ENCODE measurements around the gene ZNHIT3.
"Not testable (repeated sequence)": the region's sequence is repeated elsewhere in the genome, so short reads cannot be mapped to it uniquely, and the experiment has no call there.

Gene ZNHIT3

DNA sequence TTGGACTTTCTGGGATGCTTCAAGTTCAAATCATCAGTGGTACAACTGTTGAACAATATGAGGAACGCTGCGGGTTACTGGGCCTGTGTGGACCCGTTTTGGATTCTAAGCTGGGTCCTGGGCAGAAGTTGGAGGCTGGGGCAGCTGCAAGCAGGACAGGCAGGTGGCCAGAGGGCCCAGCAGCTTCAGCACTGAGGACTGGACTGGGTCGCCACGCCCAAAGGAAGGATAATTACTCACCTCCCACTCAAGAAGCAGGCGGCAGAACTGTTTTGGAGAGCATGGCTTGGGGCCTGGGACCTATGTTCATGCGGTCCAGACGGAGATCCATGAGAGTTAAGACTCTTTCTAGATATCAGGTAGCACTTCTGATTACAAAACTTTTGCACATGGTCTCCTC, 1.5 kb upstream of the ZNHIT3 start:
- DNase-seq: no peak

DNA sequence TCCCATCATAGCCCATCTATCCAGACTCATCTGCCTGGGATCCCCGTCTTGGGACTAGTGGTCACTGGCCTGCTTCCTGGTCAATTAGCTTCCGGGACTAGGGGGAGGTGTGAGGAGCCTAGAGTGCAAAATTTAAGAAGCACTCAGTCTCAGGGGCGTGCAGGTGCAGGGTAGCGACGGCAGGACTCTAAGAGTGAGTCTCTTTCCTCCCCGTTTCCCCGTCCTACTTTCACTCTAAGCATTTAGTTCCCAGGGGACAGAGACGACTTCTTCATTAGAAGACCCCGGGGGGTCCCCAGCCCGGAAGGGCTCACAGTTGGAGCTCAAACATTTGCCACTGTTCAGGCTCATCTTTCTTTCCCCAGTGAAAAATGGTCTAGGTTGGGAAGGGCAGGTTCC, 677 bp upstream of the ZNHIT3 start:
- no peak for DNase-seq

DNA sequence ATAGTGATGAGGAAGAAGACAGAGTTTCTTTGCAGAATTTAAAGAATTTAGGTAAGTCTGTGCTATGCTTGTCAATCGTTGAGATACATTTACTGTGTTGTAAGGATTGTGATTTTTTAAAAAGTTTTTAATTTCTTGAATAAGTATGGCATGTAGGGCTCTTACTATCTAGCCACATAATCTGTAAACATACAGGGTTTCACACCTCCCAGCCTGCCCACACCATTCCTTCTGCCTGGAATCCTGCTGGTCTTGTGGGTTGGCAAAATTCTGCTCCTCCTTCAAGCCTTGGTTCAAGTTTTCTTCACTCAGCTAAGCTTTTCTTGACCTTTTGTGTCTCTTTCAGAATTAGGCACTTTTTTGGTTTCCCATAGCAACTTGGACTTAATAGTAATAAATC, 7.5 kb downstream of the ZNHIT3 start:
- DNase-seq: no peak

DNA sequence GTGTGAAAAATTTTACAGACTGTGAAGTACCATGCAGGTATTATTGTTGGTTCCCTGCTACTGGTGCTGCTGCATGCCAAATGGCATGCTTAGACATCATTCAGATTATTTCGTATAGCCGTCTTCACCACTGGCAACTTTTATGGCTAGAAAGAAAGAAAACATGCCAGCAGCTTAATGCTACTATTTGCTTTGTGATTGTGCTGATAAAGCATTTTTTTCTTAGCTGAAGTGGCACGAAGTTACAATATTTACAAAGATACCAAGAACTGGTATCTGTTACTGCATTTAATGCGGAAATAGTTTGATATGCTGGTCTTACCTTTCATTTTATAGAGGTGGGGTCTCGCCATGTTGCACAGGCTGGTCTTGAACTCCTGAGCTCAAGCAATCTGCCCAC, 8.2 kb downstream of the ZNHIT3 start:
- no peak for DNase-seq

DNA sequence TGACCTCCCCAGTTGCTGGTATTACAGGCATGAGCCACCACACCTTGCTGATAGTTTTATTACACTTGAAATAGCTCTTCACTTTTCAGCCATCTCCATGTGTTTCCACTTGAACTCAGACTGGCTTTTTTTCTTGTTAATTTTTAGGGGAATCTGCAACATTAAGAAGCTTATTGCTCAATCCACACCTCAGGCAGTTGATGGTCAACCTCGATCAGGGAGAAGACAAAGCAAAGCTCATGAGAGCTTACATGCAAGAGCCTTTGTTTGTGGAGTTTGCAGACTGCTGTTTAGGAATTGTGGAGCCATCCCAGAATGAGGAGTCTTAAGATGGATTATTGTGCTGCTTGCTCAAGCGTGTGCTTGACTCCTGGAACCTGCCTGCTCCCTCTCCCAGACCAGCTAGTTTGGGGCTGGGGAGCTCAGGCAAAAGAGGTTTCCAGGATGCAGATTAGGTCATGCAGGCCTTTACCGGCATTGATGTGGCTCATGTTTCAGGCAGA, 8.6 kb downstream of the ZNHIT3 start:
- DNase-seq: no peak

DNA sequence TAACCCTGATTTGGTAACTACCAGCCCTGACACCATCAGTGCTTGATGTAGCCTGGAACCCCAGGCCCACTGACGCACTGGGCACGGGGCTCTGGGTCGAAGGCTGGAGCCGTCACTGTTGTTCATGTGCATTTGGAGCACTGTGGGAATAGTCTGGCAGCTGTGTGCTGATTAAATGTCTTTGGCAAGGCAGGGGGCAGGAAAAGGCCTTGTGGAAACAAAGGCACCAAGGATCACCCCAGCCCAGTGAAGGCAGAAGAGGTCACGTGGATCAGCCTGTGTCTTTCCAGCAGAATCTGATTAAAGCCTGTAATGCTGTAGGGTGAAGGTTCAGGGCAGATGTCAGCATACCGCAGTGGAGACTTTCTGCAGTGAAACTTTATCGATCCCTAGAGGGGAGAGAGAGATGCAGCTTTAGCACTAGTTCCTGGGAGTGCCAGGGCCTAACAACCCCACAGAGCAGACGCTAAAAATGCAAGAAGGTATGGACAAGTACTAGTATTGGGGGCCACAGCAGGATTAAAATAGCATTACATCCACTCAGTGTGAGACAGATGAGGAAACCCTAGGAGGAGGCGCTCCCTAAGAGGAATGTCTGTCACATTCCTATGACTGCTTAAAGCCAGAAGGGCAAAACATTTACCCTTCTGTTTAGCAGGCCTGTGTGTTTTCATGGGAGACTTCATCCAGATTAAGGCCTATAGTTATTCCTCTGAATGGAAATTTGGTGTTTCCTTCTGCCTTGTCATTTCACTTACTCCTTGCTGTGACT, 9.7 kb downstream of the ZNHIT3 start:
- no peak for DNase-seq

DNA sequence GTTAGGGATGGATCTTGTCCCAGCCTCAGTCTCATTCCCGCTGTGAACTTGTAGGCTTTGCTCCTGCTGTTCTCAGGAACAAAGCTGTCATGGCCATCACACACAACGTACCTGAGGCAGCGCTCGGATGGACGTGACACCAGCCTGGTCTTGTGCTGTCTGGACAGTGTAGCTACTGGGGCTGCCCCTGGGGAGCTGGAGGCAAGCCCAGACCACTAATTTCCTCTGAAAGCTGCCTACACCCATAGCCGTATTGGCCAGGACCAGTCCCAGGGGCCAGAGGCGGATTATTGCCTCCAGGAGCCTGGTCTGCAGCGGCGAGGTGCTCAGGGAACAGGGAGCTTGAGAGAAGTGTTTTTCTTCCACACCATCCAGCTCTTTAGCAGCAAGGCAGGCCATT, 11.7 kb downstream of the ZNHIT3 start:
- no peak for DNase-seq

DNA sequence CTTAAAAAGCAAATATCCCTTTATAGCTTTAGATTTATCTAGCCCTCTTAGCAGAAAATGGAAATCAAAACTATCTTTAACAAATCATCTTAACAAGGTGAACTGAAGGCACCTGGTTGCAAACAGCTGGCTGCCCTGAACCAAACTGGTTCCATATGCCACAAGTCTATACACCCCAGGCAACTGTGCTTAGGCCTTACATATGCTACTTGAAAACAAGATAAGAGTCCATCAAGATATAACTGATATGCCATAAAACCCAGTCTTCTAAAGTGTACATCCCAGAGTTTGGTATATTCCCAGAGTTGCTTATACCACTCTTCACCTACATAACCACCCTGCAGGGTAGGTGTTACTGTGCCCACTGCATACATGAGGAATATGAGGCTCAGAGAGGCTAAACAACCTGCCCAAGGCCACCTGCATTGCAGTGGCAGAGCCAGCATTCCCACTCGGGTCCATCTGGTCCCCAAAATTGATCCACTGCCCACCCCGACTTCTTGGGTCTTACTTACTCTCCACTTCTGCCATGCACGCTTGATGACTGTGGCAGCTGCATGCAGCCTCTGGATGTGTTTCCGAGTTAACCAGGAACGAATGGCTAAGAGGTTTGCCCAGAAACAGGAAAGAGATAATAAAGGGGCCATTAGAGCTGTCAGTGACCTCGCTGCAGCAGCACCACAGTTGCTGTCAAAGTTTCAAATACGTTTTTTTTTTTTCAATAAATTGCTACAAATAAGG, 12.2 kb downstream of the ZNHIT3 start:
- DNase-seq: no peak

DNA sequence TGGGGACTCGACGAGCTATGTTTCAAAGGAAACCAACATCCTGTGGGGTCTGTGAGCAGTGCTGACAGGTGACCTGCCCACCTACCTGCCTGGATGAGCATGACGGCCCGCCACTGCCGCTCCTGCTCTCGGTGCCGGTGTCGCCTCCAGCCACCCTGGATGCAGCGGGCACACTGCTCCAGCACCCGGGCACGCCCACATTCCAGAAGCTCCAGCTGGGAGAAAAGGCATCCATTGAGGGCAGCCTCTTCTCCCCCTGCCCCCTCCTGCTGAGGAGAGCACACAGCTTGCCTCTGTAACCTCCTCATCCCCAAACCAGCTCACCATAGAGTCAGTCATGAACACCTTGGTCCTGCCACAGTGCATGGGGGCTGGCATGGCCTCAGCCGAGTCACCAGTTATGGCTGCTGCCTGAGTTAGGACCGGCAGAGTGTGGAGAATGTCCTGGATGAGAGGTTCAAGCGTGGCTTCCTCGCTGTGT, 14.3 kb downstream of the ZNHIT3 start:
- no peak for DNase-seq

DNA sequence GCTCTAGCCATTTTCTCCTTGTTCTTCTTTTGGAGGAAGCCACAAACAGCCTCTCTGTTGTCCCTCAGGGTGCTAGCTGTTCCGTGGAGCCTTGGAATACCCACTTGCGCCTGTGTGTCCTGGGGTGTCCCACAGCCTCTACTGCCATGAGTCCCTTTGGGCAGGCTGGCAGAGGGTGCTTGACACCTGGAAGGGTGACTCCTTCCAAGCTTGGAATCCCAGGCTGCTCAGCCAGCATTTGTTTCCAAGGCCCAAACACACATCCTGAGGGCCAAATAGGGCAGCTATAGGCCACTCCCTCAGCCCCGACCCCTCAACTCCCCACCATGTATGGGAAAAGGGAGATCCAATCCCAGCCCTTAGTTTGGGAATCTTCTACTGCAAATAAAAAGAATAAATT, 14.9 kb downstream of the ZNHIT3 start:
- no peak for DNase-seq

DNA sequence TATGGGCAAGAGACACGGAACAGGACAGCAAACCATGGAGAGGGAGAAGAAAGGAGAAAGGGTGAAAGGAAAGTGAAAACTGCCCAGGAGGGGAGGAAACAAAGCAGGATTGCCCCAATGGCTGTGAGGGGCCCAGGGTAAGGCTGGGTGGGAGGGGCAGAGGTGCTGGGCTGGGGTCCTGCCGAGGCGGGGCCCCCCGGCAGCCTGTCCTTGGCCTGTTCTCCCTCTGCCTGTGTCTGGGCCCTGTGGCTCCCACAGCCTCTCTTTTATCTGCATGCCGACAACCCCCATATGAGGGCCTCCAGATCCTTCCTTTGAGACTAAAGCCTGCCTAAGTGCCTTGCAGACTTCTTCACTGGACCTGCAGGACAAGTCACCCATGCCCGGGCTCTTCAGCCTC, 15.5 kb downstream of the ZNHIT3 start:
- no peak for DNase-seq

DNA sequence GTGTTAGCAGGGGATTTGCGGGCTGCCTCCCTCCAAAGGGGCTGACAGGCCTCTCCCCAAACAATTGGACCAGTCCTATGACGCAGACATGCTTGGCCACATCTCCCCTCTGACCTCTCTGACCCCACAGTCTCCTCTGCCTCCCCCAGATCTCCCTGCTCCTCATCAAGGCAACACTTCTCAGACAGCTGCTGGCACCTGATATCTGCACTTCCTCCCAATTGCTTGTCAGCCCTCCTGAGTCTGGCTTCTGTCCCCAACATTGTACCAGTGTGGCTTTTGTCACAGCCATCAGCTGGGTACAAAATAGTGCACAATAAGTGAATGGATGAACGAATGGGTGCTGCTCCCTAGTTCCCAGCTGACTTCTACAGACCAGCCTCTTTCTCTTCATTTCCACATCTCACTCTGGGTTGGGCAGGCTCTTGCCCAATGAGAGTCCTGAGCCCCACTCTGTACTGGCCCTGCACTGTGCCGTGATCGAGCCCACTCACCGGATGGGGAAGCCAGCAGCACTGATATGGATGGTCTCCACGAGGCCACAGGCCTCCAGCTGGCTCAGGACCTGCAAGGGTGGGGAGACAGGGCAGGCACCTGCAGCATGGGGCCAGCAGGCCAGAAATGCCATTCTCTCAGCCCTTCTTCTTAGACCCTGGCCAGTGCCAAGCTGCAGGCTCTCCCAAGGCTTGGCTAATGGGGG, 17.1 kb downstream of the ZNHIT3 start:
- DNase-seq: no peak

DNA sequence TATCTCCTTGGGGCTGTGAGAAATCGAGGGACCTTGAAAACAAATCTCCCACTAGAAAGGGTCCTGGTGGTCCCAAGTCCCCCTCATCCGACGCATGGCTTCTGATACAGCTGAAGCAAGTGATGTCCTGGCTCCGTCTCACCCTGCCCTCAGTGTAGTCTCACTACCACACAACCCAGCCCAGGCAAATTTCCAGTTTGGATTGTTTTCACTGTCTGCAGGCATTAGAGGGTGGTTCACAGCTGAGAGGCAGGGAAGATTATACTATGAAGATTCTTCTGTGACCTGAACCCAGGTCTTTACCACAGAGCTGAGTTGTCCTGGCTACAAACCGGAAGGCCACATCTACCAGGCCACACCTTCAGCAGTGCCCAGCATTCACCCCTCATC, 17.7 kb downstream of the ZNHIT3 start:
- DNase-seq: no peak

DNA sequence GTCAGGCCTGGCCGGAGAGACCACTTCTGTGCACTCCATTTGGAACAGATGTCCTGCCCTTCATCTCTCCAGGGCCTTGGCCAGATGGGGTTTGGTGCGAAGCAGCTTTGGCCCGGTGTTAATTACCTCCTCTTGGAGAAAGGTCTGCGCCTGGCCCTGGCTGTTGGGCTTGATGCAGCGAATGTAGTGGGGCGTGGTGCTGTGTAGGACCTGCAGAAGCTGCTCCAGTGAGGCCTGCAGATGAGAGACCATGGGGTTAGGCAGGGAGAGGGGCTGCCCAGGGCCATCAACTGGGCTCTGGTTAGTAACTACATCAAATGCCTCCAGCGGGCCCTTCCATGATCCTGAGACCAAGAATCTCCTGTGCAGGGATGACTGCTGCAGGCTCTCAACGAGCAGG, 18.7 kb downstream of the ZNHIT3 start:
- no peak for DNase-seq

DNA sequence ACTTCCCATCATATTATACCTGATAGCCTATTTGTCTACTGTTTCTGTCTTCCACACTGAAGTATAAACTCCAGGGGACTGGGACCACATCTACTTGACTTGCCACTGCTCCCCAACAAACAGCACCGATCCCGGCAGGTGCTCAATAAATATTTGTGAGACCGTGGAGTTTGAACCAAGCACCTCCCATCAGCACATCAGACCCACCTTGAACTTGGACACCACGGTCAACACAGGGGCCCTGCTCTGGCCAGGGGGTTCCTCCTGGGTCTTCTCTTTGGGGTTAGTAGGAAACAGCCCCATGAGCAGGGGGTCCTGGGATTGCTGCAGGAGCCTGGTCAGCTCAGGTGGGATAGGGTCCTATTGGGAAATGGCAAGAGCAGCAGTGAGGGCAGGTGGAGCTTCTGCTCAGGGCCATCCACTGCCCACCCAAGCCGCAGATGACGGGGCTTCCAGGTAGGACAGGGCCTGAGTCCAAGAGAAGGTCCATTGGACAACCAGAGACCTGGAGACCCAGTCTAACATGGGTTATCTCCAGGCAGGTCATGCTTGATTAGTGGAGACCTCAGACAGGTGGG, 19.9 kb downstream of the ZNHIT3 start:
- DNase-seq: no peak

DNA sequence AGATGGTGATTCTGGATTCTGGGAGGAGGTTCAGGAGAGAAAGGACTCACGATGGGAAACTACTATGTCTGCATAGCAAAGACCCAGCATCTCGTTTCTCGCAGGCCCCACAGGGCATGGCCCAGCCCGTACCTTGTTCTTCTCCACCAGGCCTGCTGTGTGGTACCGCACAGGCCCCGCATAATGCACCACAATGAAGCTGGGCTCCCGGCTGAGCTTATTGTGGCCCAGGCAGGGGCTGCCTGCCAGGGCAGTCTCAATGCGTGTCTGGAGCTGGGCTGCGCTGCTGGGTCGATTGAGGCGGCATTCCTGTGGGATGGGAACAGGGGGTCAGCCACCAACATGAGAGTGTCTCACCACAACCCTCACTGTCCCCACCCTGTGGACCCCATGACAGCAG, 20.4 kb downstream of the ZNHIT3 start:
- no peak for DNase-seq

DNA sequence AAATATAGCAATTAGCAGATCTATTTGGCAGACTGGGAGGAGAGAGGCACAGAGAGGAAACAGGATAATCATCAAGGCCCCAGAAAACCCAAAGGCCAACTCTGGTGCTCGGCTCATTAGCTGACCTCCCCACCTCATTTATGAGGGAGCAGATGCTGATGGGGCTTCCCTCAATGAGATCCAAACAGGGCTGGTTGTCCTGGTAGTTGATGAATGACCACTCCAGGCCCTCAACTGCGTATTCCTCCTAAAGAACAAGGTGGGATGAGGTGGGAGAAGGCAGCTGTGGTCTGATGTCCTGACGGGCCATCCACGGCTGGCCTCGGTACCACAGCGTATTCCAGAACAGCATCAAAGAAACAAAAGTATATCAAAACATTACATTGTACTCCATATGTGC, 20.8 kb downstream of the ZNHIT3 start:
- no peak for DNase-seq

DNA sequence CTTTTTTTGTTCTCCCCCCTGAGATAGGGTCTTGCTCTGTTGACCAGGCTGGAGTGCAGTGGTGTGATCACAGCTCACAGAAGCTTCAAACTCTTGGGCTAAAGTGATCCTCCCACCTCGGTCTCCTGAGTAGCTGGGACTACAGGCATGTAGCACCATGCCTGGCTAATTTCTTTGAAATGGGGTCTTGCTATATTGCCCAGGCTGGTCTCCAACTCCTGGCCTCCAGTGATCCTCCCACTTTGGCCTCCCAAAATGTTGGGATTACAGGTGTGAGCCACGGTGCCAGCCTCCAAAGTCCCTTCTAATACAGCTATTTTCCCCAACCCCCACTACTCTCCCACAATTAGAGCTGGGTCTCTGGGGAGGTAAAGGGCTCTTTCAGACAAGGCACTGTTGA, 22.0 kb downstream of the ZNHIT3 start:
- not testable (repeated sequence) for DNase-seq

DNA sequence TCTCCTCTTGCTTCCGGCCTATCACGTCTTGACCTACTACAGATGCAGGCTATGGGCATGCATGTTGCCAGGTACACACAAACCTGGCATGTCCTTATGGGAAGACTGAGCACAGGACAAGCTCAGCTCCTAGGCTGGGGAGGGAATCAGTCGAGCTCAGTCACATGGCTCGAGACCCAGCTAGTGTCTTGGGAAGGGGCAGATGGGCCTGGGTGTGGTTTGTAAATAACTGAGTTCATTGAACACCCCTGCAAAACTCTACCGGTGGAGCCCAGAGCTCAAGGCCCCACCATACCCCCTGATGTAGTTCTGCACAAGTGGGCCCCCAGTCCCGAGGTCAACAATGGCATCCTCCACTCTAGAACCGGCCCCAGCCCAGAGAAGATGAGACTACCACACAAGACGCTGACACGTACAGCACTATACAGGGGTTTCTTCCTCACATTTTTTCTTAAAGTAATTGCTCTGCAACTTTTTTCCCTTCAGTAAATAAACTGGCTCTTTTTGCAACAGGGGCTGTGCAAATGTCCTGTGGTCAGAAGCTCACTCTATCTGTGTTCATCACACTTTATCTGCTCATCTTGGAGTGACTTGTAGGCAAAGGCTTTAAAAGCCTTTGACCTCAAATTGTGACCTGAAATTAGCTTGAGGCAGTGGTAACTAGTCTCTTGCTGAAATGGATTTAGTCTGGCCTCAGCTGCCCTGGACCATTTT, 22.9 kb downstream of the ZNHIT3 start:
- no peak for DNase-seq

DNA sequence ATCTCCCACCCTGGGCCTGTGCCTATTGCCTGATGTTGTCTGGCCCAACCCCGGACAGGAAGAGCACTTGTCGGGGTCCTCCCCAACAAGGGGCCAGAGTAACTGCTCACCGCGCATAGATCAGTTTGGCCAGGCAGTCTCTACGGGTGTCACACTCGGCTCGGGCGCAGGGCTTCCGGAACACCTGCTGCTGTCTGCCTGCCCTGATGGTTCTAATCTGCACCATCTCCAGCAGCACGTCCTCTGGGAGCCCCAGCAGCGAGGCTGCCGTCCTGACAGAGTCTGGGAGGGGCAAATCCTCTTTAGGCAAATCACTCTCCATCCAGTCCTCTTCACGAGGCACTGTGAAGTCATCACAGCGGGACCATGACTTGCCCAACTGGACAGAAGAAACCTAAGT, 24.2 kb downstream of the ZNHIT3 start:
- no peak for DNase-seq

DNA sequence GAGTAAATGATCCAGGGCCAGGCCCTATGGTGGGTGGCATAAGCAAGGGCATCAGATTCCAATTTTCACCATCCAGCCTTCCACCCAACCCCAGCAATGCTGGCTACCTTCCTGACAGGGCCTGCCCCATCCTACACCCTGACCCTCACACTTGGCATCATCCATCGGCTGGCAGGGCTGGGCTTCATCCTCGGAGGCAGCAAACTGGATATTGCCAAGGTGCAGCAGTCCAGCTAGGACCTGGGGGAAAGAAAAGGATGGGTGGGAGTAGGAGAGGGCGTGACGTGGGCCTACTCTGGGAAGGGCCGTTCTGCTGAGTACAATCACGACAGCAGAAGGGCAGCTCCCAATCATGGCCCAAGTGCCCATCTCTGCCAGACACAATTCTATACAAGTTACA, 24.7 kb downstream of the ZNHIT3 start:
- no peak for DNase-seq

DNA sequence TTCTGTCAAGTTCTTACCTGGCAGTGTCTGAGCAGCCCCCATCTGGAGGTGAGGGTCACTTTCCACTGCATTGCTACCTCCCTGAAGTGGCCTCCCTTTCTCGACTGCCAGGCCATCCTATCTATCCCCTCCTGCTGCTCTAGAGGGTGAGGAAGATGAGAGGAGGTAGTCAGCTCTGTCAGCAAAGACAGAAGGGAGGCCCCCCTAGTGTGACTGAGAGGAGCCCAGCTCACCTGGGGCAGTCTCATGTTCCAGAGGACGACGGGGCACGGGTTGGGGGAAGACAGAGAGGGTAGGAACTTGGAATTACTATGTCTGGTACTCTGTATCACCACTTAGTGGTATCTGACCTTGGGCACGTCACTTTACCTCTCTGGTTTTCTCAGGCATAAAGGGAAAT, 26.2 kb downstream of the ZNHIT3 start:
- no peak for DNase-seq

DNA sequence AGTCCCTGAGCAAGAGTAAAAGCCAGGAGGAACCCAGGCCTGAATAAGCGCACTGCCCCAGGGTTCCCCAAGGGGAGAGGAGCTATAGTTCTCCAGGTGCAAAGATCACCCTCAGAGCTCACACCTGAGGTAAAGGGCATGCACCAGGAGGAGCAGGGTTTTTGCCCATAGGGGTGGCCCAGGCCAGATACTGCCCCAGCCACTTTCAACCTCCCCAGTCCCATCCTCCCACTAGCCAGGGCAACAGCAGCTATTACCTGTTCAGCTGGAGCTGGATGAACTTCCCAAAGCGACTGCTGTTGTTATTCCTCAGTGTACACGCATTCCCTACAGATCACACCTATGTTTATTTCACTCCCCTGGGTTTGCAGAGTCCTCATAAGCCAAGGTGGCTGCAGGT, 28.4 kb downstream of the ZNHIT3 start:
- DNase-seq: no peak
